ENCODE results near the gene UBAP1L. TPM values are rescaled to one million over a fixed set of nuclear protein-coding genes. Genes with fewer than 3 reads are reported as not detected.

UBAP1L gene
- total and polyA plus RNA-seq, 2 experiments from 2014 or later: 1.8 to 2.5 TPM

DNA sequence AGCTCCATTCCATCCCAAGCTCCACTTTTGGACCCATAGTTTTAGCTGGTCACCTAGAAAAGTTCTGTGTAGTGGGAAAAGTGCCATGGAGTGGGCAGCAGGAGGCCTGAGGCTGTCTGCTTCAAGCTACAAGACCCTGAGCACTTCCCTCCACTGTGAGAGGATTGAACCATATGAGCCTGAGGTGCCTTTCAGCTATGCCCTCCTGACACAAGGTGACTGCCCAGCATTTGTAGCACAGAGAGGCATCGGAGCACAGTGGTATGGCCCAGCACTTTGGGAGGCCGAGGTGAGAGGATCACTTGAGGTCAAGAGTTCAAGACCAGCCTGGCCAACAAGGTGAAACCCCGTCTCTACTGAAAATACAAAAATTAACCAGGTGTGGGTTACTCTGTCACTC, 42.4 kb downstream of the UBAP1L start:
- no peaks in the 10 kb centered on the region for H3K9me3 ChIP-seq (ENCODE audit: low read depth)
- H3K36me3 ChIP-seq (replicated peaks; ENCODE audit: insufficient read depth, low read depth): no peaks in the 10 kb centered on the region
- no peaks in the 10 kb centered on the region for H4K20me1 ChIP-seq (ENCODE audit: insufficient read depth, poor library complexity, severe bottlenecking)
- no peak overlapping the region for H3K27ac ChIP-seq
- no peak overlapping the region for H3K4me2 ChIP-seq
- H3K79me2 ChIP-seq: no peaks in the 10 kb centered on the region
- H3K4me3 ChIP-seq: no peak overlapping the region
- 93% methylated on average over 3 of the region's 3 CpGs for WGBS (ENCODE audit: low lambda C conversion rate, missing lambda C conversion rate)
- peaks cover under 1% of the 10 kb centered on the region for H3K27me3 ChIP-seq
- no peak for DNase-seq (ENCODE audit: low spot score)
- H3K4me1 ChIP-seq (ENCODE audit: insufficient read depth): peaks cover 19% of the 10 kb centered on the region
- TF ChIP-seq EZH2 (IDR thresholded peaks at IDR 0.05; ENCODE audit: borderline replicate concordance): no peak
- TF ChIP-seq CTCF (IDR thresholded peaks at IDR 0.05; ENCODE audit: poor library complexity): no peak
- TF ChIP-seq EZH2phosphoT487 (IDR thresholded peaks at IDR 0.05; ENCODE audit: low read depth, severe bottlenecking, unreplicated experiment): no peak
- H3K9me2 ChIP-seq (replicated peaks; ENCODE audit: insufficient read depth): no peaks in the 10 kb centered on the region
- H2AFZ ChIP-seq: no peak overlapping the region

- 88% methylated on average over 1 of the region's 1 CpG for WGBS (ENCODE audit: low lambda C conversion rate, missing lambda C conversion rate)
- H3K27ac ChIP-seq: no peak overlapping the region
- no peaks in the 10 kb centered on the region for H4K20me1 ChIP-seq (ENCODE audit: insufficient read depth, poor library complexity, severe bottlenecking)
- no peak overlapping the region for H3K4me3 ChIP-seq
- DNase-seq (ENCODE audit: low spot score): no peak
- H3K27me3 ChIP-seq: peaks cover 7% of the 10 kb centered on the region
- no peaks in the 10 kb centered on the region for H3K36me3 ChIP-seq (replicated peaks; ENCODE audit: insufficient read depth, low read depth)
- H3K4me2 ChIP-seq: no peak overlapping the region
- H3K9me2 ChIP-seq (replicated peaks; ENCODE audit: insufficient read depth): no peaks in the 10 kb centered on the region
- H2AFZ ChIP-seq: no peak overlapping the region
- H3K9me3 ChIP-seq (ENCODE audit: low read depth): no peaks in the 10 kb centered on the region
- H3K79me2 ChIP-seq: no peaks in the 10 kb centered on the region
- H3K4me1 ChIP-seq (ENCODE audit: insufficient read depth): peaks cover 25% of the 10 kb centered on the region
- TF ChIP-seq EZH2phosphoT487 (IDR thresholded peaks at IDR 0.05; ENCODE audit: low read depth, severe bottlenecking, unreplicated experiment): no peak
- no peak for TF ChIP-seq EZH2 (IDR thresholded peaks at IDR 0.05; ENCODE audit: borderline replicate concordance)
- no peak for TF ChIP-seq CTCF (IDR thresholded peaks at IDR 0.05; ENCODE audit: poor library complexity)
These were observed 43.0 kb downstream of the UBAP1L start for GRCh38 chr15:65072027-65072426.

DNA sequence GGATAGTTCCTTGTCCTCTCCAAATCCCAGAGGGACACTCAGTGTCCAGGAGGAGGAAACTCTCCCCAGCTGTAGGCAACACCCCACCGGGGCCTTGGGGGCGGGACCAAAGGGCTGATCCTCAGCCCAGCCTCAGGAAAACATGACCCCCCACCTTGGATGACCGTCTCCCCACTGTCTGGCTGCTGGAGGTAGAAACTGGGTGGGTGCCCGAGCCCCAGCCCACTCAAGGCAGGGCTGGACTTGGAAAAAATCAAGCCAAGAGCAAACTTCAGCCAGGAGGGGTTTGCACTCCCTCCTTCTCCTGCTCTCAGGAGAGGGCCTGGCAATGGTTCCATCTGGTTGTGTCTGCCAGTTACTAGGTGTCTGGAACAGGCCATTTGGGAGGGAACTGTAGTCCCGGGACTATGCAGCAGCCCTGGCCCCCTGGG, 43.6 kb downstream of the UBAP1L start:
- no peaks in the 10 kb centered on the region for H3K9me3 ChIP-seq (ENCODE audit: low read depth)
- H3K79me2 ChIP-seq: no peaks in the 10 kb centered on the region
- H3K4me2 ChIP-seq: no peak overlapping the region
- TF ChIP-seq EZH2 (IDR thresholded peaks at IDR 0.05; ENCODE audit: borderline replicate concordance) (no peak), EZH2phosphoT487 (IDR thresholded peaks at IDR 0.05; ENCODE audit: low read depth, severe bottlenecking, unreplicated experiment) (no peak), CTCF (IDR thresholded peaks at IDR 0.05; ENCODE audit: poor library complexity) (no peak)
- WGBS (ENCODE audit: low lambda C conversion rate, missing lambda C conversion rate): 61% methylated on average over 5 of the region's 5 CpGs
- H3K4me1 ChIP-seq (ENCODE audit: insufficient read depth): peaks cover 25% of the 10 kb centered on the region
- H2AFZ ChIP-seq: no peak overlapping the region
- H3K4me3 ChIP-seq: no peak overlapping the region
- no peak for DNase-seq (ENCODE audit: low spot score)
- H3K27ac ChIP-seq: no peak overlapping the region
- peaks cover 10% of the 10 kb centered on the region for H3K27me3 ChIP-seq
- H3K36me3 ChIP-seq (replicated peaks; ENCODE audit: insufficient read depth, low read depth): no peaks in the 10 kb centered on the region
- H4K20me1 ChIP-seq (ENCODE audit: insufficient read depth, poor library complexity, severe bottlenecking): no peaks in the 10 kb centered on the region
- H3K9me2 ChIP-seq (replicated peaks; ENCODE audit: insufficient read depth): no peaks in the 10 kb centered on the region

Measured in hepatocyte (in vitro differentiated cells).